Measurements from ENCODE around the gene AATK.

GRCh38 chr17:81070541-81071246, 95.3 kb downstream of the AATK start:
- no peak for TF ChIP-seq POLR2A (IDR thresholded peaks at IDR 0.05)
- TF ChIP-seq CTCF (IDR thresholded peaks at IDR 0.05): no peak
